AG10803 (cell line): Measurements from ENCODE around the gene GNG12.
"Not testable (repeated sequence)": the region's sequence is repeated elsewhere in the genome, so short reads cannot be mapped to it uniquely, and the experiment has no call there.

Experiments
- DNase-seq: peaks from one replicate; pipeline ENCODE4 v3.0.0; 2010; ENCODE audit warnings: low read depth
- H3K4me3 ChIP-seq: 2 replicates; pipeline ENCODE4 v1.5.1; 2011; ENCODE audit warnings: mild to moderate bottlenecking, low read length, control low read depth
- CTCF ChIP-seq: conservative IDR thresholded peaks from 2 replicates; pipeline ENCODE4 v1.5.1; 2011; ENCODE audit warnings: mild to moderate bottlenecking, low read length, control low read depth, inconsistent platforms

Gene GNG12

GRCh38 chr1:67735806-67736627 is 97.2 kb downstream of the GNG12 start:
- no peak for TF ChIP-seq CTCF
- DNase-seq = peak; percentile 96
- peak overlapping the region; percentile 40 for H3K4me3 ChIP-seq

- no peak overlapping the region for H3K4me3 ChIP-seq
- peak; percentile 35 for DNase-seq
- no peak for TF ChIP-seq CTCF
Observed at GRCh38 chr1:67735206-67735605, 98.1 kb downstream of the GNG12 start.

- no peak for DNase-seq
- no peak for TF ChIP-seq CTCF
- H3K4me3 ChIP-seq = no peak overlapping the region
Observed at GRCh38 chr1:67734323-67734690, 99.0 kb downstream of the GNG12 start.

GRCh38 chr1:67733681-67734322 is 99.5 kb downstream of the GNG12 start:
- no peak for DNase-seq
- H3K4me3 ChIP-seq = no peak overlapping the region
- no peak for TF ChIP-seq CTCF

GRCh38 chr1:67732750-67733151 is 100.5 kb downstream of the GNG12 start:
- no peak for TF ChIP-seq CTCF
- no peak overlapping the region for H3K4me3 ChIP-seq
- DNase-seq = peak; percentile 39

GRCh38 chr1:67731322-67731721 is 101.9 kb downstream of the GNG12 start:
- no peak for TF ChIP-seq CTCF
- no peak for DNase-seq
- H3K4me3 ChIP-seq = no peak overlapping the region

- H3K4me3 ChIP-seq, DNase-seq: not testable (repeated sequence)
Observed at GRCh38 chr1:67730312-67730711, 103.0 kb downstream of the GNG12 start.
